B cell (primary cell): ENCODE measurements around the gene OR6C74. TPM values are rescaled to one million over a fixed set of nuclear protein-coding genes. Genes with fewer than 3 reads are reported as not detected.

Experiments
- ATAC-seq: fragments of 200-7000 bp; cut with Tn5 transposase; one replicate; pipeline ENCODE4 v1.10.0; 2021; ENCODE audit warnings: low read depth, mild to moderate bottlenecking, moderate number of reproducible peaks, moderate library complexity
- CTCF ChIA-PET: fragments of 350-600 bp; sonication (Branson Sonifier 250); formaldehyde crosslinking; loops from one replicate; lab custom pipeline; 2021; ENCODE audit warnings: antibody characterized with exemption, inconsistent platforms; lab: Charles Lee
- POLR2A ChIA-PET: fragments of 350-600 bp; sonication (Branson Sonifier 250); formaldehyde crosslinking; loops from one replicate; lab custom pipeline; 2021; ENCODE audit warnings: antibody characterized with exemption; lab: Charles Lee
- DNase-seq: peaks from one replicate; pipeline ENCODE4 v3.0.0; 2013
- H2AFZ ChIP-seq: 2 replicates; pipeline ENCODE4 v1.6.1; 2012; ENCODE audit warnings: mild to moderate bottlenecking, low read depth, low read length; ENCODE audit not compliant: insufficient read depth, poor library complexity, severe bottlenecking
- H3K27ac ChIP-seq, 2 donors: 1 replicate in 1 of 2; 2 replicates in 1 of 2; pipeline ENCODE4 v1.5.1; 2012 to 2013; ENCODE audit warnings: low read length in 2 of 2, mild to moderate bottlenecking in 2 of 2, moderate library complexity in 1 of 2
- H3K27me3 ChIP-seq, 4 experiments: fragments of 200-600 bp in 1 of 4; sonication (generic) in 1 of 4; replicated peaks in 1 of 4; 1 replicate in 2 of 4; 2 replicates in 2 of 4; pipeline versions ENCODE4 v1.6.1 to v1.7.0; 2013 to 2016; ENCODE audit warnings: low read length in 3 of 4, mild to moderate bottlenecking in 2 of 4, mixed read lengths in 1 of 4, moderate library complexity in 1 of 4; ENCODE audit not compliant: insufficient read depth in 4 of 4, control insufficient read depth in 3 of 4; ENCODE audit errors: control extremely low read depth in 1 of 4
- H3K36me3 ChIP-seq, 2 experiments: replicated peaks in 1 of 2; 1 replicate in 1 of 2; 2 replicates in 1 of 2; pipeline versions ENCODE4 v1.6.1 to v1.7.1; 2013; ENCODE audit warnings: low read length in 1 of 2; ENCODE audit not compliant: insufficient read depth in 2 of 2, control insufficient read depth in 1 of 2; ENCODE audit errors: control extremely low read depth in 1 of 2, extremely low read depth in 1 of 2
- H3K4me1 ChIP-seq, 2 donors: fragments of 200-600 bp in 1 of 2; sonication (generic) in 1 of 2; 1 replicate in 1 of 2; 2 replicates in 1 of 2; pipeline versions ENCODE4 v1.5.1 to v1.6.1; 2013 to 2017; ENCODE audit warnings: low read length in 2 of 2; ENCODE audit not compliant: control insufficient read depth in 2 of 2, insufficient read depth in 2 of 2
- H3K4me2 ChIP-seq: replicated peaks from 2 replicates; pipeline ENCODE3; 2012; ENCODE audit warnings: mild to moderate bottlenecking, low read depth, low read length; ENCODE audit not compliant: poor library complexity, severe bottlenecking
- H3K4me3 ChIP-seq, 5 experiments: fragments of 200-600 bp in 1 of 5; sonication (generic) in 1 of 5; 1 replicate in 3 of 5; 2 replicates in 2 of 5; pipeline versions ENCODE4 v1.5.1 to v1.7.0; 2011 to 2016; ENCODE audit warnings: low read length in 4 of 5, mild to moderate bottlenecking in 4 of 5, low read depth in 2 of 5, control low read depth in 1 of 5, moderate library complexity in 1 of 5; ENCODE audit not compliant: insufficient read depth in 1 of 5; ENCODE audit errors: control extremely low read depth in 1 of 5, extremely low read depth in 1 of 5
- H3K79me2 ChIP-seq: fragments of 200-600 bp; sonication (generic); one replicate; pipeline ENCODE4 v1.6.0; 2016; ENCODE audit warnings: low read length; ENCODE audit not compliant: control insufficient read depth, insufficient read depth
- H3K9ac ChIP-seq: fragments of 200-600 bp; sonication (generic); 2 replicates; pipeline ENCODE4 v1.6.1; 2017; ENCODE audit warnings: mild to moderate bottlenecking, low read length, moderate library complexity
- H3K9me3 ChIP-seq, 3 donors: one replicate each; pipeline versions ENCODE4 v1.6.1 to v1.7.1; 2013; ENCODE audit warnings: low read length in 2 of 3; ENCODE audit not compliant: control insufficient read depth in 2 of 3, insufficient read depth in 1 of 3; ENCODE audit errors: control extremely low read depth in 1 of 3
- H4K20me1 ChIP-seq: 2 replicates; pipeline ENCODE4 v1.6.0; 2012; ENCODE audit warnings: mild to moderate bottlenecking, low read length; ENCODE audit not compliant: insufficient read depth, control insufficient read depth, poor library complexity, severe bottlenecking
- H3K27ac Mint-ChIP-seq: one replicate; pipeline ENCODE4 v1.8.0; 2021; ENCODE audit warnings: mixed read lengths
- H3K27me3 Mint-ChIP-seq: one replicate; pipeline ENCODE4 v1.8.0; 2021; ENCODE audit warnings: mixed read lengths
- H3K4me1 Mint-ChIP-seq: one replicate; pipeline ENCODE4 v1.8.0; 2021; ENCODE audit warnings: mixed read lengths
- H3K4me3 Mint-ChIP-seq: one replicate; pipeline ENCODE4 v1.8.0; 2021; ENCODE audit warnings: mixed read lengths
- H3K9me3 Mint-ChIP-seq: one replicate; pipeline ENCODE4 v1.8.0; 2022; ENCODE audit warnings: mixed read lengths; ENCODE audit not compliant: insufficient read depth
- CTCF ChIP-seq: fragments of 200-600 bp; IDR thresholded peaks from one replicate; pipeline ENCODE4 v1.8.0; 2022; ENCODE audit warnings: antibody characterized with exemption, mild to moderate bottlenecking
- EZH2 ChIP-seq: IDR thresholded peaks from 2 replicates; pipeline ENCODE4 v1.6.1; 2012; ENCODE audit warnings: borderline replicate concordance, low read depth, mild to moderate bottlenecking, moderate library complexity, low read length; ENCODE audit not compliant: insufficient read depth, poor library complexity, severe bottlenecking
- WGBS: methylation state at CpG from one replicate; pipeline ENCODE4 v1.1.5; 2013; ENCODE audit warnings: missing lambda C conversion rate; ENCODE audit not compliant: insufficient coverage; 5-methylcytosine and 5-hydroxymethylcytosine counted together
- intact Hi-C: fragments of 100-400 bp; cut with micrococcal nuclease; formaldehyde crosslinking; loops from one replicate; pipeline ENCODE4 v1.10.0; 2022
- polyA plus RNA-seq: library from polyadenylated mRNA; depleted of rRNA; stranded (reverse); fragments of >200 nt; gene quantifications from 2 replicates; pipeline ENCODE4 v1.2.3, GENCODE V29; 2012
- total RNA-seq, 2 donors: library from RNA; stranded (reverse); fragments of 120-200 nt in 1 of 2; gene quantifications; 1 replicate in 1 of 2; 2 replicates in 1 of 2; pipeline versions ENCODE4 v1.2.3 to v1.2.4, GENCODE V29; 2013 to 2022

OR6C74 gene
- total and polyA plus RNA-seq, 2 donors (not counting 1 experiment from before 2014, with no cell fraction given), result not detected

- Histone ChIP-seq H3K79me2 (no peaks in the 10 kb centered on the region), H2AFZ (no peak overlapping the region), H3K4me2 (no peak overlapping the region), H3K9ac (no peak overlapping the region), H3K4me1 (no peaks in the 10 kb centered on the region), H3K36me3 (no peaks in the 10 kb centered on the region), H4K20me1 (no peaks in the 10 kb centered on the region), H3K9me3 (no peaks in the 10 kb centered on the region), H3K4me3 (no peak overlapping the region), H3K27me3 (no peaks in the 10 kb centered on the region), H3K27ac (no peak overlapping the region)
- Mint-ChIP-seq H3K4me3 (no peak overlapping the region), H3K27me3 (peaks cover 7% of the 10 kb centered on the region), H3K9me3 (no peaks in the 10 kb centered on the region), H3K27ac (no peak overlapping the region), H3K4me1 (no peaks in the 10 kb centered on the region)
- CTCF ChIA-PET, result no interaction called here
- POLR2A ChIA-PET, result no interaction called here
- TF ChIP-seq EZH2, result no peak
- no peak for TF ChIP-seq CTCF
- intact Hi-C loops, result no loop called here
- DNase-seq, result no peak
- ATAC-seq, result no peak
Measured at GRCh38 chr12:55253281-55253680, 8.9 kb downstream of the OR6C74 start.

GRCh38 chr12:55256831-55257230 lies 12.4 kb downstream of the OR6C74 start:
- ChIA-PET POLR2A (no interaction called here), CTCF (no interaction called here)
- H3K36me3 ChIP-seq, result no peaks in the 10 kb centered on the region
- Mint-ChIP-seq H3K27ac (no peak overlapping the region), H3K9me3 (no peaks in the 10 kb centered on the region), H3K4me1 (no peaks in the 10 kb centered on the region), H3K4me3 (no peak overlapping the region), H3K27me3 (peaks cover 3% of the 10 kb centered on the region)
- no peaks in the 10 kb centered on the region for H3K79me2 ChIP-seq
- no CpG with 5 or more reads among the region's 4 CpGs for WGBS
- no peaks in the 10 kb centered on the region for H3K9me3 ChIP-seq
- no peak overlapping the region for H3K9ac ChIP-seq
- intact Hi-C loops, result no loop called here
- no peak for DNase-seq
- H4K20me1 ChIP-seq, result no peaks in the 10 kb centered on the region
- H2AFZ ChIP-seq, result no peak overlapping the region
- no peak for TF ChIP-seq EZH2
- no peak for TF ChIP-seq CTCF
- no peak for ATAC-seq
- no peak overlapping the region for H3K27ac ChIP-seq
- H3K4me3 ChIP-seq, result no peak overlapping the region
- H3K4me2 ChIP-seq, result no peak overlapping the region
- no peaks in the 10 kb centered on the region for H3K27me3 ChIP-seq
- H3K4me1 ChIP-seq, result no peaks in the 10 kb centered on the region
